ENCODE measurements around the gene FOXP4.
A peak's percentile ranks its signal among the peaks of the same experiment; 100 is the strongest.

Gene FOXP4, protein sequence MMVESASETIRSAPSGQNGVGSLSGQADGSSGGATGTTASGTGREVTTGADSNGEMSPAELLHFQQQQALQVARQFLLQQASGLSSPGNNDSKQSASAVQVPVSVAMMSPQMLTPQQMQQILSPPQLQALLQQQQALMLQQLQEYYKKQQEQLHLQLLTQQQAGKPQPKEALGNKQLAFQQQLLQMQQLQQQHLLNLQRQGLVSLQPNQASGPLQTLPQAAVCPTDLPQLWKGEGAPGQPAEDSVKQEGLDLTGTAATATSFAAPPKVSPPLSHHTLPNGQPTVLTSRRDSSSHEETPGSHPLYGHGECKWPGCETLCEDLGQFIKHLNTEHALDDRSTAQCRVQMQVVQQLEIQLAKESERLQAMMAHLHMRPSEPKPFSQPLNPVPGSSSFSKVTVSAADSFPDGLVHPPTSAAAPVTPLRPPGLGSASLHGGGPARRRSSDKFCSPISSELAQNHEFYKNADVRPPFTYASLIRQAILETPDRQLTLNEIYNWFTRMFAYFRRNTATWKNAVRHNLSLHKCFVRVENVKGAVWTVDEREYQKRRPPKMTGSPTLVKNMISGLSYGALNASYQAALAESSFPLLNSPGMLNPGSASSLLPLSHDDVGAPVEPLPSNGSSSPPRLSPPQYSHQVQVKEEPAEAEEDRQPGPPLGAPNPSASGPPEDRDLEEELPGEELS

GRCh38 chr6:41545703-41546474 lies at the start of gene FOXP4:
Gene FOXP4, plus strand, starts transcription at chr6:41546381. Its CDS starts 19,380 bp downstream, at chr6:41565761.
- peak; percentile 68 for DNase-seq (ENCODE audit: low read depth)

- DNase-seq (ENCODE audit: low read depth): no peak
Observed at GRCh38 chr6:41497573-41497972, 48.6 kb upstream of the FOXP4 start.

GRCh38 chr6:41497994-41498393 lies 48.2 kb upstream of the FOXP4 start:
- no peak for DNase-seq (ENCODE audit: low read depth)

DNA sequence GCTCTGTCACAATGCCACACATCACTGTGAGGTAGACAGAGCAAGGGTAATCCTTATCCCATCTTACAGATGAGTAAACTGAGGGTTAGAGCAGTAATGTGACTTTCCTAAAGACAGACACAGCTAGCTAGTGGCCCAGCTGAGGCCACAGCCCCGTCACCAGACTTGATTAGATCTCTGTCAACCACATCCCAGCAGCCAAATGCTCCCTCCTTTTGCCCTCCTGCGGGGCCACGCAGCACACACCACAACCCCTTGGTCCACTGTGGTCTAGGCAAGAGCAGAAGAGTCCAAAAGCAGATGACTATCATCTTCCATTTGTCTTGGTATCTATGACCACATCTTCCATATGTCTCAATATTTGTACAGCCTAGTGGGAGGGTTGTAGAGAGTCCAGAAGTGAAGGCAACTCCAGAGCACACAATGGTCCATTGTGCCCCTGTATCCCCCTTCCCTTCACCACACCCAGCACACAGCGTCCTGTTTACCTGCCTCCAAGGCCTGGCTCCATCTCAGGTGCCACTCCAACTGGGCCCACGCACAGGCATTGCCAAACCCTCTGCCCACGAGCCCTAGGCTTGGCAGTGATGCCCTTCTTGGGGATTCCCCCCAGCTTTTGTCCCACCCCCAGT lies 47.1 kb upstream of the FOXP4 start:
- DNase-seq (ENCODE audit: low read depth): no peak

DNA sequence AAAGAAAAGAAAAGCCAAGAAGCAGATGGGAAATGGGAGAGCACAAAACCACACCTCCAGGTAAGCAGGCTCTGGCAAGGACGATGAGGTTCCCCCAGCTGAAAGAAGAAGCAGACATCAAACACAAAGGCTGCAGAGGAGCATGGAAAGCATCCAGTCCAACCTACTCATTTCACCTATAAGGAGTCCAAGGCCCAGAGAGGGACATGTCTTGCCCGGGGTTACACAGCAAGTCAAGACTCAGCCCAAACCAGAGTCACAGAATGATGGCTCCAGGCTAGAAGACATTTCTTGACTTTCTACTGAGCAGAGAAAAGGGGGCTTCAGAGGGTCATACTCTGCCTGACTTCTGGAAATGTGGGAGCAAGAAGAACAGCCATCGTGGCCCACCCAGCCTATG lies 45.6 kb upstream of the FOXP4 start:
- DNase-seq (ENCODE audit: low read depth): no peak

- DNase-seq (ENCODE audit: low read depth): no peak
Observed at GRCh38 chr6:41502566-41502916, 43.6 kb upstream of the FOXP4 start.

DNA sequence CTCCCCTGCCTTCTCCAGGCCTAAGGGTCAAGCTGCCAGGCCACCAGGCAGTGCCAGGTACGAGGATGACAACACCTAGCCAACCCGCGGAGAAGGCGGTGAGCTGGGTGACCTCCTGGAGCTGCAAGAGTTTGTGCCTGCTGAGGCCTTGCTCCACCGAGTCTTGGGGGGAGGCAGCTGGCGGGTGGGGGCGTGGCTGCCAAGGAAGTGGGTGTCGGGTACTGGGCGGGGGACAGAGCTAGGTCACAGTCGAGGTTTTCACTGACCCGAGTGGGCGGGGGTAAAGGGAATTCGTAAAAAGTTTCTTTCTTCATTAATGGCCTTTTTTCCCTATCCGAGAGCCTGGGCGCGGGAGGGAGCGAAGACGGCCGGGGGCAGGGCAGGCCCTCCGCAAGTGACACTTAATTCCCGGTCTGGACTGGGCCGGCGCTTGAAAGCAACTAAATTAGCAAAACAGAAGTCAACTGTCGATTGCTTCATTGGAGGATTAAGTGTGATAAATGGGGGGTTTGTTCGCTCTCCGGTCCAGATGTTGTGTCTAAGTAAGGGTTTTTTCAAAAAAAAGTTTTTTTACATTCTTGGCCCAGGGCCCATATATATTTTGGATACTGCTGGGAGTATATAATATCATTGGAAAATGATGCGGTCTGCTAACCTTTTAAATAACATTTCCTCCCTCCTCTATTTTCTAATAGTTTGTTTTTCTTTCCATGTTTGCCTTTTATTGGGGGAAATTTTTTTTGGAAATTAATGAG lies 43.1 kb upstream of the FOXP4 start:
- DNase-seq (ENCODE audit: low read depth): no peak

DNA sequence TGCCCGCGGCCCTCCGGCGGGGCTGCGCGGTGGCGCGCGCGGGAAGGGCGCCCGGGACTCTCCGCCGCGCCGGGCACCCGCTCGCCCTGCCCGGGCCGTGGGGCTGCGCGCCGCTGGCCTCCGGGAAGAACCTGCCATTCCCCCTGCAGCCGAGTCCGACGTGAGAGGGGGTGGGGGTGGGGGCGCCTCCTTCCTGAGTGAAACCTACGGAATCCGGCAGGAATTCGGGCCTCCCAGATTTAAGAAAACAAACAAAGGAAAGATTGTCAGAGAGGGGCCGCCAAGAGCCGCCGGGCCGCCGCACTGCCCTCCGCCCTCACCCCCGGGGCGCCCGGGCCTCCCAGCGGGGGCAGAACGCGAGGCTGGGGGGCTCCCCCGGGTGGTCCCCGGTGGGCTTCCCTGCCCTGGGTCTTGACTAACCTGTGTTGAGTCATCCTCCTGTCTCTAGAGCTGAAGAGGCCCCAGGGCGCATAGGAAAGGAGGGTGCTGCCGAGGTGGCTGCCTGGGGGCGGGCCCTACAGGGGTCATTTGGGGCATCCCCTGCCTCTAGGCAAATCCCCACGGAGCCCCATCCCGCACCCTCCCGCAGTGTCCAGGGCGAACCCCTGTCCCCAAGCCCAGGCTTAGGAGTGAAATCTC lies 42.2 kb upstream of the FOXP4 start:
- DNase-seq (ENCODE audit: low read depth): no peak

- no peak for DNase-seq (ENCODE audit: low read depth)
Observed at GRCh38 chr6:41504466-41505121, 41.6 kb upstream of the FOXP4 start.

DNA sequence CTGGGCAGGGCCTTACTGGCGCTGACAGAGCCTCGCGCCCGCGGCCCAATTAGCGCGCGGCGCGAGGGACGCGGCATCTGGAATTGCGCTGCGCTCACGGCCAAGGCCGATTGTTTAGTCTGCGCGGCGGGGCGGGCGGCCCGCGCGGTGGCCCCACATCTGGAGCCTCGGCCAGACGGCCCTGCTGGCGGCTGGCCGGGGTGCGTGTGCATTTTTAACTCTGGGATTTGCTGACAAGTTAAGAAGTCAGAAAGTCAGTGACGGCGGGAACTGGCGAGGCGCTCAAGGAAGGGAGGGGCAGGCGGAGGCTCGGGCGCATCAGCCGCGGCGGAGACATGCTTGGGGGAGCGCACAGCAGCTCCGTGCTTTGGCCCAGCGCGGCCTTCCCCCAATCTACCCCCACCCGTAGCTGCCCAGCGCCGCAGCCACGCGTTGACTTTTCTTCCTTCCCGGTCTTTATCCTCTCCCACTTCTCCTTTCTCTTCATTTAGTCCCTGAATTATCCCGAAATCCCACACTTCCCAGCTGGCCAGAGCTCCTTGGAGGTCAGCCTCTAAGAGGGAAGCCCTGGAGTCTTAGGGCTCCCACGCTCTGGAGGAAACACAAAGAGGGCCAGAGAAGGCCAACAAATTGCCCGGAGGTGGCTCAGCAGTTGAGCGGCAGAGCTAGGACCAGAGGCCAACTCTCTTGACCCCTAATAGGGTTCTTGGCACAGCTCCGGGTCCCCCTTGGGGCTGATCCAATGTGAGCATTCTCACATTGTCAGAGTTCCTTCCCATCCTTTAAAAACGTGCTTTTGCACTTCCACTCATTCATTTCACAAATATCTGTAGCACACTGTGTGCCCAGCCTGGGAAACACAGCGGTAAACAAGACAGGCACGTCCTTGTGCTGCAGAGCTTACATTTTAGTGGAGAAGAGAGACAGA lies 40.8 kb upstream of the FOXP4 start:
- no peak for DNase-seq (ENCODE audit: low read depth)

DNA sequence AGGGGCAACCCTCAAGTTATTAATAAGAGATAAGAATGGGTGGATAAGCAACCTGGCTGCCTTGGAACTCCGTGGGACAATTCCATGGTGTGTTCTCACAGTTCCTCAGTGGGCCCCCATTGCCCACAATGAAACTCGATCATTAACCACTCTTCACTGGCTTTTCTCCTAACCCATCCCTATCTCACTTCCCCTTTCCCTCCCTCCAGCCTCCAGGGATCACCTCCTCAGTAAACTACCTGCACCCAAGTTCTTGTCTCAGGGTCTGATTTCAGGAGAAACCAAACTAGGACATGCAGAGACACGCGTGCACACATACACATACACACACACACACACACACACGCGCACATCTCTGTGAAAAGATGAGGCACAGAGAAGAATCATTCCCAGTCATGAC lies 37.7 kb upstream of the FOXP4 start:
- no peak for DNase-seq (ENCODE audit: low read depth)

DNA sequence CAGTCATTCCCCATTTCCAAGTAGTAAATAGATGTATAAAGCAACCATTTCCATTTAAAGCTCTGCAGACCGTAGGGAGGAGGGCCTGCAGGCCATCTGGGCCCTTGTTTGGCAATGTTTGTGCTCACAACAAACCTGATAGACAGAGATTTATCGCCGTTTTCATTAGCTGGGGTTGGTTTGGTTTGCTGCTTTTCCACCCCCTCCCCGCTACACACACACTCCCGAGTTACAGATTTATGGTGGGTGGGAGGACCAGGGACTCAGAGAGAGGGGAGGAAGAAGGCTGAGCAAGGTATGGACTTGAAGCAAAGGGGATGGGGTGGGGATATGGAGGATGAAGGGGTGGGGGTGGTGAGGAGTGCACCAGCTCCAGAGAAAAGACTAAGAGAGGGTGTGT lies 36.6 kb upstream of the FOXP4 start:
- DNase-seq (ENCODE audit: low read depth): no peak

GRCh38 chr6:41511443-41512060 lies 34.6 kb upstream of the FOXP4 start:
- no peak for DNase-seq (ENCODE audit: low read depth)

DNA sequence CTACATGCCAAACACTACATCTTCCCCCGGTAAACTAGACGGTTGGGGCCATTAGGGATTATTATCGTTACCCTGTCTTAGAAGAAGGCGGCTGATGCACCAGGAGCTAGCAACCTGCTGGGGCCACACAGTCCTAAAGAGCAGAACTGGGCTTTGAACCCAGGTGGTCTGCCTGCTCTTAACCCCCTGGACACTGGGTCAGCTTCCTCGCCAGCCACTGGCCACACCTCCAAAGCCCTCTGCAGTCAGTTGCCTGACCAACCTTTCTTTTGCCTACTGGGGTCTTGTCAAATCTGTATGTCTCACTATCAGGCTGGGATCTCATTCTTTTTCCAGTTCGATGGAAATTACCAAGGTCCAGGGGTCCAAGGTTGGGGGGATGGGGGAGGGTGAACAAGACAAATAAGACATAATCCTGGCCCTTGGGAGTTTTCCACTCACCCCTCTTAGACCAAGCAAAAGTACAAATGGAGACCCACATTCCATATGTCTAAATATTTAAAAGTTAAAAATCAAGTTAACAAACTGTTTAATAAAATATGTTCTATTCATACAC lies 34.0 kb upstream of the FOXP4 start:
- DNase-seq (ENCODE audit: low read depth): no peak

DNA sequence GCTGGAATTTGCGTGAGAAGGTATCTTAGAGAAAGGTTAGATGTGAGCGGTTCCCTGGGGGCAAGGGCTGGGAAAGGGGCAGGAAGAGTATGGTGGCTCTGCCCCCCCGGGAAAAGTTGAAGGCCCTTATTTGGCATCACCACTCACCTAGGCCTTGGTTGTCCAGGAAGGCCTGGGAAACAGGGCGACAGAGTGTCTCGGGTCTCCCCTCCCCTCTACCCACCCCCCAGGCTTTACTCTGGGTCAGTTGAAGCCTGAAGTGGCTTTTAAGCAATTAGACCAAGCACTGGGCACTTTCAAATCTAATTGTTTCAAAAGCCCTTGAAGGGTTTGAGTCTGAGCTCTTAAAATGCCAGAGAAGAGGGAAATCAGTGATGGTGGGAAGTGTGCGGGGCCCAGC lies 30.2 kb upstream of the FOXP4 start:
- no peak for DNase-seq (ENCODE audit: low read depth)

- no peak for DNase-seq (ENCODE audit: low read depth)
Observed at GRCh38 chr6:41518118-41518517, 28.1 kb upstream of the FOXP4 start.

- DNase-seq (ENCODE audit: low read depth): no peak
Observed at GRCh38 chr6:41519305-41519744, 26.9 kb upstream of the FOXP4 start.
